ENCODE measurements around the gene PITPNB.

PITPNB gene

DNA sequence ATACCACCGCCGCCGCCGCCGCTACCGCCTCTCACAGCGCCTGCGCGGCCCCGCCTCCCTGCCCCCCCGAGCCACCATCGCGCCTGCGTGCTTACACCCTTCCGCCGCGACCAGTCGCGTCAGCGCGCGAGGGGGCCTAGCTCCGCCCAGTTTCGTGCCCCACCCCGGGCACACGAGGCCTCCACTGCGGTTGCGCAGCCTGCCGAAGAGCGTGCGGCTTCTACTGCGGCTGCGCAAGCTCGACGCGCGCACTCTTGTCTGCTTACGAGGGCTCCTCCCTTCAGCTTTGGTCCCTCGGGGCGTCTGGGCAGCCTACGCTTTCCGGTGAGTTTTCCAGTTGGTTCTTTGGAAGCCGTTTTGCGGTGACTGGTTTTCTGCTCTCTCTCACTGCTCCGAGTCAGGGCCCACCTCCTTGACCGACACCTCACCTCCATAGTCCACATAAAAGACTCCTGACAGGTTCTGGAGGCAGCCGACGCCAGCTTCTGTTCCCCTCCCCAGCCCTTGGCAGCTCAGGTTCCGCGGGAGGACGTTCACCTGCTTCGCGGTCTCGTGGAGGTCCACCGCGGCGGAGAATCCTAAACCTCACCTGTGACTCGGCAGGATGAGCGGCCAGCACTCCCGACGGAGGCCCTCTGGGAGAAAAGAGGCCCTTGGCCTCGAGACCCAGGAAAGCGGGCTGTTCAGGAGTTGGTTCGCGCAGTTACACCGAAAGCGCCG lies at the start of gene PITPNB:
TSS of gene PITPNB (minus strand) at position 35 of the 720 bp plus-strand sequence. CDS start 65 bp downstream, outside the sequence.
- DNase-seq, result peak; percentile 99

DNA sequence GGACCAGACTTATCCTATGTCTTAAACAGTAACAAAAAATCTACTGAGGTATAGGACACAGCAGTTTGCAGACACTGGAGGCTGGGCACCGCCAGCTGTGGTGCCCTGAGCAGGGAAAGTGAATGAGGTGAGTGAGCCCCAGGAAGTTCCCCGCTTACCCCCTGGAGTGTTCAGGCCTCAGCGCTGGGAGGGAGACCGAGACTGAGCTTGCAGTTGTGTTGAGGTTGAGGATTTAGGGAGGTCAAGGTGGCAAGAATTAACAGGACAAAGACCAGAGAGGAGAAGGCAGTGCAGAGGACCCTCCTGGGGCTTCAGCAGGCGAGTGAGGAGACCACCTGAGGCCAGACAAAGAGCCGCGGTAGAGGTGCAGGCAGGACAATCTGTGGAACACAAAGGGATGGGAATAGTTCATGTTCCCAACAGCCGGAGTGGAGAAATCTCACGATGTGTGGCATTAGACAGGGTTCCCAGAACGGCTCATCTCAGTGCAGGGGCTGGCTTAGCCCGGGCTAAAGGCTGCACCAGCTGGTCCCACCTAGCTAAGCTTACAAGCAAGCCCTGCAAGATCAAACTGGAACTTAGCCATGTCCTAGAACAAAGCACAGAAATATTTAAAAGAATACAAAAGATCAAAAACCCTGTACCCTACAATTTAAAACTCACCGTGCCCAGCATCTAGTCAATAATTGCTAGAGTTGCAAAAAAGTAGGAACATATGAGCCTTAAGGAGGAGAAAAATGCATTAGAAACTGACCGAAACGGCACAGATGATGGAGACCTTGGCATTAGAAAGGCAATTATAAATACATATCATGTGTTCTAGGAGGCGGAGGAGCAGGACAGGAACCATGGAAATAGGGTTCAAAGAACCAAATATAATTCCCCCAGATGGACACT lies 47.4 kb upstream of the PITPNB start:
- no peak for DNase-seq

GRCh38 chr22:27962268-27963044 lies 43.4 kb upstream of the PITPNB start:
- DNase-seq, result no peak

DNA sequence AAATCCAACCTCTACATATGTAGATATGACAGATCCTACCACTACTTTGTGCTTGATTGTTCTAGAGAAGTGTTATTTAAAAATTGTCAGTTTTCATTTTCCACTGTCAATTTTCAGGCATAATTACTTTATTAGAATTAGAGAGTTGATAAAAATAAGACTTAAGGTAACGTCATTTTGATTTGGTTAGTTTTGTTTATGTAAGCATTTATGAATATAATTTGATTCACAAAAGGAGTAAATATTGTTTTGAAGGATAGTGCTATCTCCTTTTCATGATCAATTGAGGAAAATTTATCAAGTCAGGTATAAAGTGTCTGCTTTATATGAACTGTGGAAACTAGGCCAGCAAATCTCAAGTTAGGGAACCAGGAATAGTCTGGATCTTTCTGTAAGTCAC lies 42.6 kb upstream of the PITPNB start:
- no peak for DNase-seq

DNA sequence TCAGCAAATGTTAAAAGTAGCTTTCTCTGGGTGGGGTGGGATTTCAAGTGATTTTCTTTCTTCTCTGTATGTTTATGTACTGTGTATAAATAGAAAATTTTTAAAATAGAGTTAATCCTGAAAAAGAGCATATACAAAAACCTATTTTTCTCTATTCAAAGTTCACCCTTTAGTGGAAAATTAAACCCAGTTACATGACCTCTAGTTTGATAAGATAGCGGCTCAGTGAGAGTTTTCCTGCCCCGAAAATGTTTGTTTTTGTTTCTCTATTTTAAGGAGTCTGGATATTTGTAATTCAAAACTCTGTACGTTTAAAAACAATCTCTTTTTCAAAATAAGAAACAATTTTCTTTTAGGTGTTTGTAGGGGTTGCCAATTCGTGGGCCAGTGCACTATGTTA lies 42.1 kb upstream of the PITPNB start:
- DNase-seq, result no peak

- no peak for DNase-seq
Measured at GRCh38 chr22:27959335-27960090, 40.5 kb upstream of the PITPNB start.

GRCh38 chr22:27952779-27953178 lies 33.7 kb upstream of the PITPNB start:
- no peak for DNase-seq

- DNase-seq, result no peak
Measured at GRCh38 chr22:27952091-27952490, 33.0 kb upstream of the PITPNB start.

DNA sequence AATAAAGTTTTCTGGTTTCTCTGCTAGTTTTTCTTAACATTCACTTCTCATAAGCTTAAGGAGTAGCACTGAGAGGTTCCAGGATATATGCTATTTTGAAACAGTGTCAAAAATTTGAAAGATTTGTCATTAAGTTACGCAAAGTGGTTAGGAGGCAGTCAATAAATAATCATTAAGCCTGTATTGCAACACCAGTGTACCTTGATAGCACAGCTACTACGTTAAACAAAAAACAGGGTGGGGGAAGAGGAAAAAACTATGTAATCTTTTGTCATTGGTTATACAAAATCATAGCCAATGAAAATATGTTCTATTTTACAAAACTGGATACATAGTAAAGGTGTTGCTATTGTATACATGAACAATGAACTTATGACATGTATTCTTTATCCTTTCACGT lies 30.4 kb upstream of the PITPNB start:
- no peak for DNase-seq

GRCh38 chr22:27948569-27948968 lies 29.5 kb upstream of the PITPNB start:
- no peak for DNase-seq

GRCh38 chr22:27947448-27947847 lies 28.4 kb upstream of the PITPNB start:
- no peak for DNase-seq

DNA sequence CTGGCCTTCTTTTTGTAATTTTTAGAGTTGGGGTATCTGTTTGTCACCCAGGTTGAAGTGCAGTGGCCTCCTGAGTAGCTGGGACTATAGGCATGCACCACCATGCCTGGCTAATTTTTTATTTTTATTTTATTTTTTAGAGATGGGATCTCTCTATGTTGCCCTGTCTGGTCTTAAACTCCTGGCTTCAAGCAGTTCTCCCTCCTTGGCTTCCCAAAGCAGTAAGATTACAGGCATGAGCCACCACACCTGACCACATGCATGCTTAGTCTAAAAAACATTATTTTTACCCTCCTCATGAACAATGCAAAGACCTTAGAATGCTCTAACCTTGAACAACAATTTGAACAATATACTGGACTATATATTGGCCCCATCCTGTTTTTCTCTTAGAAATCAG lies 22.1 kb upstream of the PITPNB start:
- DNase-seq, result no peak

- no peak for DNase-seq
Measured at GRCh38 chr22:27937453-27937852, 18.4 kb upstream of the PITPNB start.

- DNase-seq, result no peak
Measured at GRCh38 chr22:27935897-27936296, 16.8 kb upstream of the PITPNB start.

DNA sequence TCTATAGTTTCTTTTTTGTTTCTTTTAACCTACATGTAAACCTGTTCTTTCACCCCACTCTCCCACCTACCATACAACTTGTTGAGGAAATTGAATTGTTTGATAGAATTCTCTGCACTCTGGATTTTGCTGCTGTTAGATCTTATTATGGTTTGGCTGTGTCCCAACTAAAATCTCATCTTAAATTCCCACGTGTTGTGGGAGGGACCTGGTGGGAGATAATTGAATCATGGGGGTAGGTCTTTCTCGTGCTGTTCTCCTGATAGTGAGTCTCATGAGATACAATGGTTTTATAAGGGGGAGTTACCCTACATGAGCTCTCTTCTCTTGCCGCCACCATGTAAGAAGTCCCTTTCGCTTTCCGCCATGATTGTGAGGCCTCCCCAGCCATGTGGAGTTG lies 15.0 kb upstream of the PITPNB start:
- no peak for DNase-seq

GRCh38 chr22:27933186-27933983 lies 14.3 kb upstream of the PITPNB start:
- no peak for DNase-seq

DNA sequence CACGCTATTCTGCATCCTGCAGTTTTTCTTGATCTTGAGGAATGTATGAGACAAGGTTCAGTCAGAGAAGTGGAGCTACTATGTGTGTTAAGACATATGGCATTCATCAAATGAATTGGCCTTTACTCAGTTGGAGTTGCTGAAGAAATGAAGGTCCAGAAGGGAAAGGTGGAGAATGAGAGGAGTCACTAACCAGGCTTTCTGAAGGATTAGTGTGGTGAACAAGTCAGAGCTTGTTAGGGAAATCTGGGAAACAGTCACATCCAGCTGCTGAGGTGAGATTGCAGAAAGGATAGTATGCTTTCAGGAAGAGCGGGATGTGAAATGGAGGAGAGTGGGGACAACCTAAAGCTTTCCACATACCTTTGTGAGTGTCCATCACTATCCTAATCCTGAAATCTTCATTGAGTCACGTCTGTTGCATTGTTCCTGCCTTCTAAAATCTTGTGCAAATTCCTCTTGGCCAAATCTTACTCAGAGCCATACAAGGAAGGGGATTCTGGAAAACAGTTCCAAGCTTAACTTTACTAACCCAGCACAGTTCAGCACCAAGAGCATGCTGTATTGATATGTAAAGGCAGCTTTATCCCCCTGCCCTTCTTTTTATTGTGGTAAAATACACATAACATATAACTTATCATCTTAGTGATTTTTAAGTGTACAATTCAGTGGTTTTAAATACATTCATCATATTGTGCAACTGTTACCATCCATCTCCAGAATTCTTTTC lies 11.4 kb upstream of the PITPNB start:
- DNase-seq, result no peak

- no peak for DNase-seq
Measured at GRCh38 chr22:27927608-27928007, 8.6 kb upstream of the PITPNB start.

DNA sequence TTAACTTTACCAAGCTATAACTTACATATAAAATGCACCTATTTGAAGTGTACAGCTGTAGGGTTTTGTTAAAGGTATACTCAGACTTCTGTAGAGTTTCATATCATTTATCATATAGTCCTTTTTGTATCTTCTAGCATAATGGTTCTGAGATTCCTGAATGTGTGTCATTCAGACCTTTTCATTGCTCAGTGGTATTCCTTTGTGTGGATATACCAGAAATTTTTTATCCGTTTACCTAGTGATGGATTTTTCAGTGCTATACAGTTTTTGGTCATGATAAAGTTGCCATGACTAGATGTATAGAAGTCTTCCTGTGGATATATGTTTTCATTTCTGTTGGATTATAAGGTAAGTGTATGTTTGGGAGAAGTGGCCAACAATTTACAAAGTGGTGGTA lies 6.3 kb upstream of the PITPNB start:
- no peak for DNase-seq

GRCh38 chr22:27919942-27920755 lies 1.1 kb upstream of the PITPNB start:
- DNase-seq, result no peak
